GM10266 (cell line): ENCODE data around the gene HSPB8.

Experiments used
- DNase-seq: peaks from one replicate; pipeline ENCODE4 v3.0.0; 2012; ENCODE audit errors: extremely low spot score
- TF ChIP-seq, protein P1 (sequence below): IDR thresholded peaks from 2 replicates; pipeline ENCODE4 v1.5.1; 2012; ENCODE audit warnings: mild to moderate bottlenecking, low read depth; ENCODE audit not compliant: control insufficient read depth, insufficient read depth; ENCODE audit errors: missing control alignments

Gene HSPB8

DNA sequence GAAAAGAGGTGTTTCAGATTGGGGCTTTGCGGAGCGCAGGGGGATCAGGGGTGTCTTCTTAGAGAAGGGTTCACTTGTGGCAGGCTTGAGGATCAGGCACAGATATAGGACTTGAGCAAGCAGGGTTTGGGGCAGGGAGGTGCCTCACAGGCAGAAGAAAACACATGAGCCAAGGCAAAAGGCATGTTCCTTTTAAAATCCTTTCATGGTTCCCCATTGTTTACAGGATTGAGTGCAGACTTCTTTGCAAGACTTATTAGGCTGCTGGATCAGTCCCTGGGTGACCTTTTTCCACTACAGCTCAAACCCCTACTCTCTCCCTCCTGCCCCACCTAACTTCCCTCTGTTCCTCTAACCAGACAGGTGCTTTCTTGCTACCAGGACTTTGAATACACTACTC lies 19.7 kb downstream of the HSPB8 start:
- no peak for DNase-seq
- TF ChIP-seq, protein P1, sequence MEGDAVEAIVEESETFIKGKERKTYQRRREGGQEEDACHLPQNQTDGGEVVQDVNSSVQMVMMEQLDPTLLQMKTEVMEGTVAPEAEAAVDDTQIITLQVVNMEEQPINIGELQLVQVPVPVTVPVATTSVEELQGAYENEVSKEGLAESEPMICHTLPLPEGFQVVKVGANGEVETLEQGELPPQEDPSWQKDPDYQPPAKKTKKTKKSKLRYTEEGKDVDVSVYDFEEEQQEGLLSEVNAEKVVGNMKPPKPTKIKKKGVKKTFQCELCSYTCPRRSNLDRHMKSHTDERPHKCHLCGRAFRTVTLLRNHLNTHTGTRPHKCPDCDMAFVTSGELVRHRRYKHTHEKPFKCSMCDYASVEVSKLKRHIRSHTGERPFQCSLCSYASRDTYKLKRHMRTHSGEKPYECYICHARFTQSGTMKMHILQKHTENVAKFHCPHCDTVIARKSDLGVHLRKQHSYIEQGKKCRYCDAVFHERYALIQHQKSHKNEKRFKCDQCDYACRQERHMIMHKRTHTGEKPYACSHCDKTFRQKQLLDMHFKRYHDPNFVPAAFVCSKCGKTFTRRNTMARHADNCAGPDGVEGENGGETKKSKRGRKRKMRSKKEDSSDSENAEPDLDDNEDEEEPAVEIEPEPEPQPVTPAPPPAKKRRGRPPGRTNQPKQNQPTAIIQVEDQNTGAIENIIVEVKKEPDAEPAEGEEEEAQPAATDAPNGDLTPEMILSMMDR, result no peak

- no peak for DNase-seq
- TF ChIP-seq, protein P1, result no peak
These were observed 21.9 kb downstream of the HSPB8 start for GRCh38 chr12:119200601-119201000.

DNA sequence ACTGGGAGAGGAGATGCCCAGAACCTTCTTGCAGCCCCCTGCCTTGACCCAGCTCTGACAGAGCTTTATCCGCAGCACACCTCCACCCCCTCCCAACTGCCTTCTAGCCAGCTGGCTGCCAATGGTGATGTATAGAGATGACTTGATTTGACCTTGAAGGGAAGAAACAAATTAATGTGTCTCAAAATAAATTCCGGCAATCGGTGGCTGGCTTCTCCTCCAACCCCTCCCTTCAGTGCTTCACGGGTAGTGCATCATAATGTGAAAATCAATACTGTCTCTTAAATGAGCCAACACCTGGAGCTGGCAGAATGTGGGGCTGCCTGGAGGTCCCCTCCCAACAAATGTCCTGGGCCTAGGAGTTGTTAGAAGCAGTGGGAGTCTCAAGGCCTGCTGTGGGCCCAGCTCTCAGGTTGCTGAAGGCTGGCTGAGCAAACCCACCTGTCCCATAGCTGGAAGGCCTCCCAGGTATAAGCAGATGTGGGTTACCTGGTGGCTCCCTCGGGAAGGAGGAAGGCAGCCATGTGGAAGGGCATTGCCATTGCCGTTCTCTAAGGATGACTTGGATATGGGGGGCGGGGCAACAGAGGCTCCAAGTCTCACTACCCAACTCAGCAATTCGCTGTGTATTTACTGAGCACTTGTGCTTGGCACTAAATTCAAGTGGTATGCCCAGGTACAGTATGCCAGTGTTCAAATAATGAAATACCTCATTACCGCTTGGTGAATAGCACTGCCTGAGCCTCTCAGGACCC lies 23.2 kb downstream of the HSPB8 start:
- no peak for DNase-seq

GRCh38 chr12:119202544-119202943 lies 23.8 kb downstream of the HSPB8 start:
- no peak for DNase-seq
- TF ChIP-seq, protein P1, result no peak

More for the DNA sequence above, 23.2 kb downstream of the HSPB8 start:
- TF ChIP-seq, protein P1, result no peak

DNA sequence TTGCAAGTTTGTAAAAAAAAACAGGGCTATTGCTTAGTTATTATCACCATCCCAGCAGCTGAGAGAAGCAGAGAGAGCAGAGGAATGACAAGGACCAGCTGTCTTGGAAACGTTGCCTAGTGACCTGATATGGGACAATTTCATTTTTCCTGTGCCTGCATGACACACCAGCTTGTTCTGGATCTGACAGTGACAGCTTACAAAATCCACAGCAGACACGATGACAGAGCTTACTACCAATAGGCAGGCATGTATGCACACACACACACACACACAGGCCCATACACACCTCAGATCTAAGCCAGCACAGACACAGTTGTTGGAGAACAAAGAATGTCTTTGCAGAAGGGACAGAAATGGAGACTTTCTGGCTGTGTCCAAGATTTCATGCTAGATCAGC lies 25.4 kb downstream of the HSPB8 start:
- no peak for DNase-seq
- TF ChIP-seq, protein P1, result no peak

DNA sequence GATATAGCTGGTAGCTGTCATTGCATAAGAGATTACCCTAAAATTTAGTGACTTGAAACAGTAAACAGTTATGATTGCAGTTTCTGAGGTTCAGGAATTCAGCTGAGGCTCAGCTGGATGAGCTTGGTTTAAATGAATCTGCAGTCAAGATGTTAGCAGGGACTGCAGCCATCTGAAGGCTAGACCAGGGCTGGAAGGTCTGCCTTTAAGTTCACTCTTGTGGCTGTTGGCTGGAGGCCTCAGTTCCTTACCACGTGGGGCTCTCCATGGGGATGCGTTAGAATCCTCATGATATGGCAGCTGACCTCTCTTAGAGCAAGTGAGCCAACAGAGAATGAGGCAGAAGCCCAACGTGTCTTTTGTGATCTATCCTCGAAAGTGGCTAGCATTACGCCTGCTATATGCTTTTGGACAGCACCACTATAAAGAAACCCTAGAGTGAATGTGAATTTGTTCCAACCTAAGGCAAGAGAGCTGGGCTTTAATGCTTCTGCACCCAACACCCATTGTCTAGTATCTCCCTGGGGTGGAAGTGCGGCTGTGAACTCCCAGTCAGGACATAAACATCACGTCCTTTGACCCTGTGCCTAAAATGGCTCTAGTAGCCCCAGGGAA lies 26.0 kb downstream of the HSPB8 start:
- no peak for DNase-seq
- TF ChIP-seq, protein P1, result no peak
